GM19324 (cell line): ENCODE results near the gene LIMA1.
"Not testable (repeated sequence)": the region's sequence is repeated elsewhere in the genome, so short reads cannot be mapped to it uniquely, and the experiment has no call there.

Source experiments
- ATAC-seq: cut with Tn5 transposase; IDR thresholded peaks from one replicate; pipeline ENCODE4 v1.9.1; 2021; ENCODE audit warnings: mild to moderate bottlenecking, moderate library complexity; ENCODE audit not compliant: unreplicated experiment, low FRiP score

The LIMA1 gene

DNA sequence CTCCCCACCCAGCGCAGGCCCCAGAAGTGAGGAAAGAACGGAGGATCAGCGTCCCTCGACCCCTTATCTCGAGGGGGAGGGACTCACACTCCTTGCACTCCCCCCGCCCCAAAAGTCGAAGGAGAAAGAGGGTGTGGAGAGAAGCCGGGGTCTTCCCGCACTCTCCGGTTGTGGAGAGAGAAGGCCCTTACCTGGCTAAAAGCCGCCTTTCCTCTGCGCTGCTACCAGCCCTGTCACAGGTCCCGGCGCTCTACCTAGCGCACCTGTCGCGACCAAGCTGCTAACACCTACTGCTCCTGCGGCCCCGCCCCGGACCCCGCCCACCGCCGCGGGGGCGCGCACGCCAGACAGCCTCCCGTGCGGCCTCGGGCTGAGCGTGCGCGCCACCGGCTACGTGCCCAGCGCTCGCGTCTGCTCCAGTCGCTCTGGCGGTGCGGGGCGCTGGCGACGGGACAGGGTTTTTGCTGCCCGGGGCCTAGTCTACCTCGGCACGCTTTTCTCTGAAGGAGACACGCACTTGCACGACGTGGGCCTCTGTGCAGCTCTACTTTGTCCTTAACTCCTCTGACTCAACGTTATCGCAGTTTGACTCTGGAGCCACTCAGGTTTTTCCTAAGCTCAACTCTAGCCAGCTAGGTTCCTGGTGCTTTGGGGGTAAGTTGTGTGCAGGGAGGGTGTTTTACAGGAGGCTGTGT is at the start of gene LIMA1:
TSS of gene LIMA1 (minus strand) at position 292 of the 695 bp plus-strand sequence. CDS start 34,769 bp downstream, outside the sequence.
- ATAC-seq: peak; percentile 92

DNA sequence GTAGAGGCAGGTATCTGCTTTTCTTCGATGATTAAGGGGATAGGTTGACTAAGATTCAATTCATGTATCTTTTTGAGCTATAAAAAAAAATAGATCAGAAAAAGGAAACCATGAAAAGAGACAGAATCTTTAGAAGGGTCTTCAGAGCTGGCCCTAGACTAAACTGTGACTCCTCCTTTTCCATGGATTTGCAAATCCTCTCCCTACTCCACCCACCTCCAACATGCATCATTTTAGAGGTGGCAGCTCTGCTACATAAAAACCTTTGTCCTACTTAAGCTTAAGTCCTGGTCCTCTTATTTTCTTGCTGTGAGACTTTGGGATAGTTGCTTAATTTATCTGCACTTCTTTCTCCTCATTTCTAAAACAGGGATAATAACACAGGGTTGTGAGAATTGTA is 48.4 kb upstream of the LIMA1 start:
- ATAC-seq: no peak

DNA sequence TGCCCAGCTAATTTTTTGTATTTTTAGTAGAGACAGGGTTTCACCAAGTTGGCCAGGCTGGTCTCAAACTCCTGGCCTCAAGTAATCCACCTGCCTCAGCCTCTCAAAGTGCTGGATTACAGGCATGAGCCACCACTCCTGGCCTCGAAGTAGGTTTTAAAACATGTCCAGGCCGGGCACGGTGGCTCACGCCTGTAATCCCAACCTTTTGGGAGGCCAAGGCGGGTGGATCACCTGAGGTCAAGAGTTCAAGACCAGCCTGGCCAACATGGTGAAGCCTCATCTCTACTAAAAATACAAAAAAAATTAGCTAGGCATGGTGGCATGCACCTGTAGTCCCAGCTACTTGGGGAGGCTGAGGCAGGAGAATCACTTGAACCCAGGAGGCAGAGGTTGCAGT is 45.3 kb upstream of the LIMA1 start:
- not testable (repeated sequence) for ATAC-seq

DNA sequence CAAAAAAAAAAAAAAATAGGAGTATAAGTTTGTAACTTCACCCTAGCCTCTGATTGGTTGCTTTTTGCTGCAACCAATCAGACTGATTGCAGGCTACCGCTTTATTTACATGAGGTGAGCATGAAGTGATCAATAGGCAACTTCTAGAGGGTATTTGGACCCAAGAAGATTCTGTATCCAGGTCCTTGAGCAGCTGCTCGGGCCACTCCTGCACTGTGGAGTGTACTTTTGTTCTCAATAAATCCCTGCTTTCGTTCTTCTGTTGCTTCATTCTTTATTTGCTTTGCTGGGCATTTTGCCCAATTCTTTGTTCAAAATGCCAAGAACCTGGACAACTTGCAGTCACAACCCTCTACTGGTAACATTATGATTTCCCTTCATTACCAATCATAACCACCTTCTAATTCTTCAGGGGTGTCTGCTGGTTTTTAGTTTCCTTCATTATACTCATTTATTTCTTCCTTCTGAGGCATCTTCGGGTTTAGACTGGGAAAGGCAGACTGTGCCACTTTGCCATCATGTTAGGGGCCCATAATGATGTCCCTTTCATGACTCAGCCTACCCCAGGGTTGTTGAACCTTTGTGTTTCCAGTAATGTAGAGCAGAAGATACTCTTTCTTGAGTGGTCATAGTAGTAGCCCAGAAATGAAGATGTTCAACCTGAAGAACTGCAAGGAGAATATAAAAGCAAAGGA is 43.4 kb upstream of the LIMA1 start:
- ATAC-seq: no peak

GRCh38 chr12:50325890-50326391 is 42.6 kb upstream of the LIMA1 start:
- no peak for ATAC-seq

DNA sequence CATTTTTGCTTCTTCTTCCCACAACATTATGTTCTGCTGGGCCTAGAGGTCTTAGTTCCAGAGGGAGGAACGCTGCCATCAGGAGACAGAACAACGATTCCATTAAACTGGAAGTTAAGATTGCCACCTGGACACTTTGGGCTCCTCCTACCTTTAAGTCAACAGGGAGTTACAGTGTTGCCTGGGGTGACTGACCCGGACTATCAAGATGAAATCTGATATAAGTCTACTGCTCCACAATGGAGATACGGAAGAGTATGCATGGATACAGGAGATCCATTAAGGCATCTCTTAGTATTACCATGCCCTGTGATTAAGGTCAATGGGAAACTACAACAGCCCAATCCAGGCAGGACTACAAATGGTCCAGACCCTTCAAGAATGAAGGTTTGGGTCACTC is 41.5 kb upstream of the LIMA1 start:
- not testable (repeated sequence) for ATAC-seq

GRCh38 chr12:50324077-50324476 is 40.8 kb upstream of the LIMA1 start:
- not testable (repeated sequence) for ATAC-seq

- ATAC-seq: no peak
Measured at GRCh38 chr12:50322206-50322605, 38.9 kb upstream of the LIMA1 start.

DNA sequence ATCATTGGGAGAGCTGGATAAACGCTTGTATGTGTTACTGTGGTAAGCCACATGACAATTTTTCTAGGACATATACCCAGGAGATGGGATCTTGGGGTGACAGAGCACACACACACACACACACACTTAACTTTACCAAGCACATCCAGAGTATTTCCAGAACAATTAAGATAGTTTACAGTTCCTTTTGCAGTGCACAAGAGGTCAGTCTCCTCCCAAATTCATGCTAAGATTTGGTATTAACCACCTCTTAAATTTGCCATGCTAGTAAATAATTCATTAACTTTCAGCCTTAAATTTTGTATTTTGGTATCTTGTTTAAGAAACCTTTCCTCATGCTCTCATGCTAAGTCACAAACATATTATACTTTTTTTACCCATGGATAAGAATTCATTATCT is 33.9 kb upstream of the LIMA1 start:
- no peak for ATAC-seq

DNA sequence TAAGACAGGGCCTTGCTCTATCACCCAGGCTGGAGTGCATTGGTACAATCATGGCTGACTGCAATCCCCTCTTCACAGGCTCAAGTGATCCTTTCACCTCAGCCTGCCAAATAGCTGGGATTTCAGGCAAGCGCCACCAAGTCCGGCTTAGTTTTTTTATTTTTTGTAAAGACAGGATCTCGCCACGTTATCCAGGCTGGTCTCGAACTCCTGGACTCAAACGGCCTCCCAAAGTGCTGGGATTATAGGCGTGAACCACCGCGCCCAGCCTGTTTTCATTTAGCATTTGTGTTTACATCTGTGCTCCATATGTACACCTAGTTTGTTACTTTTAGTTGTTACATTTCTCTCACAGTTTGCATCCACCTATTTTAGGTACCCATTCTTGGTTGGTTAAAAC is 32.5 kb upstream of the LIMA1 start:
- ATAC-seq: no peak

DNA sequence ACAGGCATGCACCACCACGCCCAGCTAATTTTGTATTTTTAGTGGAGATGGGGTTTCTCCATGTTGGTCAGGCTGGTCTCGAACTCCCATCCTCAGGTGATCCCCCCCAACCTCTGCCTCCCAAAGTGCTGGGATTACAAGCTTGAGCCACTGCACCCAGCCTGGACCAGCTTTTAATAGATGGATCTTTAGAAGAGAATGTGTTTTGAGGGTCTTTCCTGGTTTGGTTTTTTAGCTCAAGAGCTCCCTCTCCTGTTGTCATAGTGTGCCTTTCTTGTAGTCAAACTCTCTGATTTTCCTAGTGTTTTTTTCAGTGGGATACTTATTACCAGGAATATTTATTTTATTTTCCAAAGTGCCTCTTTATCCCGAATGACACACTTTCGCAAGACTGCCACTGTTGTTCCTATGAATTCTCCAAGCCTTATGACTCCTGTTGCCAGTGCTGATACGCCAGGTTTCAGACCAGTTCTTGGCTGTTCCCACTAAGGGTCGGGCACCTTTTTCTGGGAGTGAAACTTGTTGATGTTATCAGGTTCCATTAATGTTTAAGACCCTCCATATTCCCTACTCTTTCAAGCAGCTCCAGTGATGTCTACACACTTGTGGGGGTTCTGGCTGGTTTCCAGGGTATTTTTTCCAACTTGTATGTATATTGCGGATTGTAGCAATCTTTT is 31.5 kb upstream of the LIMA1 start:
- no peak for ATAC-seq

DNA sequence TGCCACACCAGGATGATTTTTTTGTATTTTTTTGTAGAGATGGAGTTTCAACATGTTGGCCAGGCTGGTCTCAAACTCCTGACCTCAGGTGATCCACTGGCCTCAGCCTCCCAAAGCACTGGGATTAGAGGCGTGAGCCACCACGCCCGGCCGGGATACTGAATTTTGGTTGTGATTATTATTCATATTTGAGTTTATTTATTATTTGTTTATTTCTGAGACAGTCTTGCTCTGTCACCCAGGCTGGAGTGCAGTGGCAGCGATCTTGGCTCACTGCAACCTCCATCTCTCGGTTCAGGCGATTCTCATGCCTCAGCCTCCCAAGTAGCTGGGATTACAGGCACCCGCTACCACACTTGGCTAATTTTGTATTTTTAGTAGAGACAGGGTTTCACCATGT is 30.7 kb upstream of the LIMA1 start:
- ATAC-seq: not testable (repeated sequence)

- ATAC-seq: no peak
Measured at GRCh38 chr12:50313256-50313931, 30.1 kb upstream of the LIMA1 start.

DNA sequence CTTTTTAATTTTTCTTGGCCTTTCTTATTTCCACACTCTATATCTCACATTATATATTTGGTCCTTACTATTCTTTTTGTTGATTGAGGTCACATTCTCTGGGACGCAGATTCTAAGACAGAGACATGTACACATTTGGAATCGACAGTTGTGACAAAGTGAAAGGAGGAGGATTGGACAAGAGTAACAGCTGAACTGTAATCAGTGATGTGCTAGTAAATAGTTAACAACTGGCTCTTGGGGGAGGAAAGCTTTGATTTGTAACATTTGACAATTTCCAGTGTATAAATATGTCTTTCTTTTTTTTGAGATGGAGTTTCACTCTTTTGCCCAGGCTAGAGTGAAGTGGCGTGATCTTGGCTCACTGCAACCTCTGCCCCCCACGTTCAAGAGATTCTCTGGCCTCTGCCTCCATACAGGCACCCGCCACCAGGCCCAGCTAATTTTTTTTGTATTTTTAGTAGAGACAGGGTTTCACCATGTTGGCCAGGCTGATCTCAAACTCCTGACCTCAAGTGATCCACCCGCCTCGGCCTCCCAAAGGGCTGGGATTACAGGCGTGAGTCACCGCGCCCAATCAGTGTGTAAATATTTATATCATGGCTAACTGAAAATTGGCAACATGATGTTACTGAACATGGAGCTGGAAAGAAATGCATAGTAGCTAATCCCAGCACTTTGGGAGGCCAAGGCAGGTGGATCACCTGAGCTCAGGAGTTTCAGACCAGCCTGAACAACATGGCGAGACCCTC is 28.7 kb upstream of the LIMA1 start:
- ATAC-seq: not testable (repeated sequence)

- no peak for ATAC-seq
Measured at GRCh38 chr12:50309950-50310349, 26.6 kb upstream of the LIMA1 start.

GRCh38 chr12:50302686-50303085 is 19.4 kb upstream of the LIMA1 start:
- no peak for ATAC-seq

GRCh38 chr12:50297996-50298395 is 14.7 kb upstream of the LIMA1 start:
- ATAC-seq: no peak

GRCh38 chr12:50297027-50297426 is 13.7 kb upstream of the LIMA1 start:
- ATAC-seq: no peak

DNA sequence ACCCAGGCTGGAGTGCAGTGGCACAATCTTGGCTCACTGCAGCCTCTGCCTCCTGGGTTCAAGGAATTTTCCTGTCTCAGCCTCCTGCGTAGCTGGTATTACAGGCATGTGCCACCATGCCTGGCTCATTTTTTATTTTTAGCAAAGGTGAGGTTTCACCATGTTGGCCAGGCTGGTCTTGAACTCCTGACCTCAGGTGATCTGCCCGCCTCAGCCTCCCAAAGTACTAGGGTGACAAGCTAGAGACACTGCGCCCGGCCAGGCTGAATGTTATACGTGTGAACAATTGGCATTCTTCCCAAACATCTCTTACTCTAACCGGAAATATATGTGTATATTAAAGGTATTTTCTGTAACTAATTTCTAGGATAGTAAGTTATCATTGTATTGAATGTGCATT is 13.2 kb upstream of the LIMA1 start:
- no peak for ATAC-seq

DNA sequence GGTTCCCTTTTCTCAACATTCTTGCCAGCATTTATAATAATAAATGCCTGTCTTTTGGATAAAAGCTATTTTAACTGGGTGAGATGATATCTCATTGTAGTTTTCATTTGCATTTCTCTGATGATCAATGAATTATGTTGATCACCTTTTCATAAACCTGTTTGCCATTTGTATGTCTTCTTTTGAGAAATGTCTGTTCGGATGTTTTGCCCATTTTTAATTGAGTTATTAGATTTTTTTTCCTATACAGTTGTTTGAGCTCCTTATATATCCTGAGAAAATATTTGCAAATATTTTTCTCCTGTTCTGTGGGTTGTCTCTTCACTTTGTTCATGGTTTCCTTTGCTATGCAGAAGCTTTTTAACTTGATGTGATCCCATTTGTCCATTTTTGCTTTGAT is 8.1 kb upstream of the LIMA1 start:
- ATAC-seq: no peak
